Bladder microvascular endothelial cell (primary cell): ENCODE measurements around the gene LHFPL6. TPM values are rescaled to one million over a fixed set of nuclear protein-coding genes. Genes with fewer than 3 reads are reported as not detected.

Source experiments
- total RNA-seq: library from RNA; depleted of rRNA; stranded (reverse); fragments of >200 nt; gene quantifications from 2 replicates; pipeline ENCODE4 v1.2.3, GENCODE V29; 2014

LHFPL6 gene
- 19.4 and 53.3 TPM in 2 replicates for total RNA-seq

DNA sequence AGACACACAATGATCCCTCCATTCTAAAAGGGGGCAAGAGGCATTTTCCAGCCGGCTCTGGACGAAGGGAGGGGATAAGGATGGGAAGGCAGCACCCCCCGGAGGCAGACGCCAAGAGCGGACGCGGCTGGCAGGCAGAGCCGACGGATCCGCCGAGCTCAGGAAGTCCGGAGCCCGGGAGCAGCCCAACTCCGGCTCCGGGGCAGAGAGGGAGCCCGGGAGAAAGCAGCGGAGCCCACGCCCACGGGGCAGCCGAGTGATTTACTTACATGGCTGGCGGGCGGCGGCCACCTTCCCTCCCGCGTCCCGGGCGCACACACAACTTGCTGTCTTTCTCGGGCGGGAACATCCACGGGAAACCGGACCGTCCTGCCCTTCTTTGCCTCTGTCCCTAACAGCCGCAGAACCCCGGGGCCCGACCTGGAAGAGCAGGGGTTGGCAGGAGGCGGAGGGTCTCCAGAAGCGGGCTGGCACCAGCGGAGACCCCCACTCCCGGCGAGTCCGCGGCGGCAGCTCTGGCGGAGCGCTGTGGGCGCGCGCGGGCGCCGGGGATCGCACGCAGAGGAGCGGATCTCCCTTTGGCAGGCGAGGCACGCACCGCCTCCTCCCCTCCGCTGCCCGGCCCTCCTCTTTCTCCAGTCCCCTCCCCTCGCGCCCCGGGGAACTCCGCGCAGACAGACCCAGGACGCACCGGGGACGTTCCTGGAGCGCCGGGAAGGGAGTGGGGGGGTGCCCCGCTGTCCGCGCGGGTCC is at the start of gene LHFPL6:
LHFPL6 (minus strand) TSS at position 580 of the 753 bp plus-strand sequence.

Other genes with a start within 250 kb of the LHFPL6 start
- gene COG6, start 52.5 kb upstream of the LHFPL6 start, total RNA-seq: 10.7 and 21.2 TPM in 2 replicates